ENCODE results near the gene G0S2.
A peak's percentile ranks its signal among the peaks of the same experiment; 100 is the strongest.

Gene G0S2

DNA sequence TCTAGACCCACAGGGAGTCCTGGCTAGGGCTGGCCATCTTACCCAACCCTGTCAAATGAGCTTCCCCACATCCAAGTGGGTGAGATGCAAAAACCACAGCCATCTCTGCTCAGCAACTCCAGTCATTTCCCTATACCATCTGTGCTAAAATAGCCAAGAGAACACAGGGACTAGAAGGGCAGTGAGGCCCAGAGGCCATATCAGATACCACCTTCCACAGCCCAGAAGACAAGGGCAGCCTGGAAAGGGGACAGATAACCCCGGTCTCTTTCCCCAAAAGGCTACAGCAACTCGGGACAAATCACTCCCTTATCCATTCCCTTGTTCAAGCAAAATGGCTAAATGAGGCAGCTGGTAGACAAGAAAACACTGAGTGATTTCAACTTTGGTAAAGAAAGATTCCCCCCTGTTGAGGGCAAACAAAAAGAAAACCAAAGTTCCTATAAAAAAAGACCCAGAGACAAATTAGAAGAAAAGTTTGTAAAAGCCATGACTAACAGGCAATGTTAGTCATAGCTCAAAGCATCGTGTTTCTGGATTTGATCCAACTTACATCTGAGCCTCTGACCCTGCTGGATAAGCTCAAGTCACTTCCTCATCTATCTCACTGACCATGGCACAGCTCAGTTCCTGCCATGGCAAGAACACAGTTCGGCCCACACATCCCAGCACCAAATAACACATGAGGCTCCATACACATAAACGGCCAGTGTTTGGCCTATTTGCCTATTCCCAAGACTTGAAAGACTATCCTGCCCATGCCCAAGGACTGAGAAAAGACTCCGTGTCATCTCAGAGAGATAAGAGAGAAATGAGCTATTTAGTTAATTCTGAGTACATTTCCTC is 26.1 kb upstream of the G0S2 start:
- peak; percentile 88 for DNase-seq

DNA sequence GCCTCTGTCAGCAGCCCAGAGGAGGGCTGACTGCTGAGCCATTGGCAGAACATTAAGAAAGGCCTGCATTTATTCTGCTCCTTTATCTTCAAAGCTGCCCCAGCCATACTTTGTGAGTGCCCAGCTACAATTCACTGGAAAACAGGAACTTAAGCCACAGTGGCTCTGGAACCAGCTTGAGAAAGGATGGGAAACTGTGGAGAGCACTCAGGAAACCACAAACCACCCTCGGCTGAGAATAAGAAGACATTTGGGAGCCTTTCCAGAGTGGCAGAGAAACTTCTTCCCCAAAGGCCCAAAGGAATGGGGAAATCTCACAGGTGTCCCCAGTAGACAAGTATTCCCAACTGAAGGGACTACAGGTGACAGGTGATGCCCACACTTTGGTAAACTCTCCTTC is 24.8 kb upstream of the G0S2 start:
- DNase-seq = no peak

DNA sequence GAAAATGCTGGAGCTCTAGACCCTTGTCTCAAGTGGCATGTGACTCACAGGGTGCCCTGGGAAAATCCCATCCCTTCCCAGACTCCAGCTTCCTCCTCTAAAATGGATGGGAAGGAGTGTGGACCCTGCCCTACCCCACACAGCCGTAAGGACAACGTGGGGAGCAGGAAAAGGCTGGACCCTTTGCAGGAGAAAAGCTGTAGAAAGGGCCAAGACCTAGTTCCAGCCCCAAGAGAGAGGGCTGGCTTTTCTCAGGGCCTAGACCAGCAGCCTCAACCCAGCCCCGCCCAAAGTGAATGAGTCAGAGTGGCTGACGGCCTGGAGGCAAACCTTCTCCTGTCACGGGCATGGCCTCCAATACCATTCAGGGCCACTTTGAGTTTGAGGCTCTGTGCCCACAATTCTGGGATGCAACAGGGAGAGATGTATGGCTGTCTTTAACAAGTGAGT is 24.0 kb upstream of the G0S2 start:
- DNase-seq = no peak

DNA sequence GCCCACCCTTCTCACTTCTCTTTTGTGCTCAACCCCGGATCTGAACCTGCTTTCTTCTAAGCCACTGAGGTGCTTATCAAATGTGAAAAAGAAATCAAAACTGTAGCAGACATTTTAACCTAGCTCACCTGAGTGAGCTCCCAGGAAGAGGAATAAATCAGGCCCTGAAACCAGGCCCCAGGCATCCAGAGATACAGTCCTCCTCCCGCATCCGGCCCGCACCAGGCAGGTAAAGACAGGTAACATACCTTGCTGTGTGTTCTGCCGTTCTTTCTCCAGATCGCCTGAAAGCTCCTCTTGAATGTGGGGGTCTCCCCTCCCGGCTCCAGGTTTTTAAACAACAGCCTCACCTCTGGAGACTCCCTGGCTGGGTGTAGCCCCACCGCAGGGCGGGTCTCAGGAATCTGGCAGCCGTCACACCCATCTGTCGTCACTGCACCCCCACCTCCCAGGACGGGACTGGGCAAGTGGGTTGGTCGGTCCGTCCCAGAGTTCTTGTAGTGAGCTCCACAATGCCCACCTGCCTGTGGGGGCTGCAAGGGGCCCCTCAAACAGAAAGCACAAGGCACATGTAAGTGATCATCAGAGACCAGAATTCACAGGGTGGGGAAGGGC is 23.0 kb upstream of the G0S2 start, which contains the start of gene LAMB3:
LAMB3 (minus strand) TSS at position 305 of the 615 bp plus-strand sequence. CDS start 1,481 bp downstream, outside the sequence.
- no peak for DNase-seq

DNA sequence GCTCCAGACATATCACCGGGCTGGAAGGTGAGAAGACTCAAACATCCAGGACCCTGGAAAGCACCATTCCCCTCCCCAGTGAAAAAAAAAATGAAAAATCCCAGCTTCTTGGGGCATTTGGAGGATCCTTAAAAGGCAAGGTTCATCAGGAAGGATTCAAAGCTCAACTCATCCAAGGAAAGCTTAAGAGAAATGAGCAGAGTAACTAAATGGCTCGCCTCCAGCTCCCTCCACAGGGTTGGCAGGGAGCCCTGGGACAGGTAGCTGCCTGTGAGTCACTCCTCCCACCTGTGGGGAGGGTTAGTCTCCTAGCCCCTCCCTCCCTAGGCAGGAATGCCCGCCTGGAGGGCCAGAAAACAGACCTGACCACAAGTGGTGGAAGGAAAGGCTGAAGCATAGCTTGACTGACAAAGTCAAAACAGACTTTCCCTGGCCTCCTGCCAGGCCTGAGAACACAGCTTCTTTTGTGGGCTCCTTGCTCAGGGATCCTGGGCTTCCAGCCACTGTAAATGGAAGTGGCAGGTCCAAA is 22.3 kb upstream of the G0S2 start:
- DNase-seq = peak; percentile 68

DNA sequence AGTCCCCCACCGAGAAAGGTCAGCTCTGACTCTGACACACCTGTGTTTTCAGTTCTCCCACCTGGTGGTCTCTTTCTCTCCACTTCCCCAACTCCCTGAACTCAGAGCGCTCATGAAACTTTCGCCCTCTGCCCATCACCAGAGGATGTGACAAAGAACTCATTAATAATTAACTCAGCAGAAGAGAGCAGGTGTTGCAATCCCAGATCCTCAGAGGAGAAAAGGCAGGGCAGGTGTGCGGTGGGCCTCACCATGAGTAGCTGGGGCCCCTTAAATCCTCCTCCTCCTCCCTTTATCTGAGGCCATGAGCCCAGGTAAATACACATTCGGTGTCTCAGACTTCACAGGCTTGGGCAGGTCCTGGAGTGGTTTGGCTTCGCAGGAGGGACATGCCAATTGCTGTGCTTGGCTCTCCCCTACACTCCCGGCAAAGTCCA is 21.3 kb upstream of the G0S2 start:
- DNase-seq = no peak

DNA sequence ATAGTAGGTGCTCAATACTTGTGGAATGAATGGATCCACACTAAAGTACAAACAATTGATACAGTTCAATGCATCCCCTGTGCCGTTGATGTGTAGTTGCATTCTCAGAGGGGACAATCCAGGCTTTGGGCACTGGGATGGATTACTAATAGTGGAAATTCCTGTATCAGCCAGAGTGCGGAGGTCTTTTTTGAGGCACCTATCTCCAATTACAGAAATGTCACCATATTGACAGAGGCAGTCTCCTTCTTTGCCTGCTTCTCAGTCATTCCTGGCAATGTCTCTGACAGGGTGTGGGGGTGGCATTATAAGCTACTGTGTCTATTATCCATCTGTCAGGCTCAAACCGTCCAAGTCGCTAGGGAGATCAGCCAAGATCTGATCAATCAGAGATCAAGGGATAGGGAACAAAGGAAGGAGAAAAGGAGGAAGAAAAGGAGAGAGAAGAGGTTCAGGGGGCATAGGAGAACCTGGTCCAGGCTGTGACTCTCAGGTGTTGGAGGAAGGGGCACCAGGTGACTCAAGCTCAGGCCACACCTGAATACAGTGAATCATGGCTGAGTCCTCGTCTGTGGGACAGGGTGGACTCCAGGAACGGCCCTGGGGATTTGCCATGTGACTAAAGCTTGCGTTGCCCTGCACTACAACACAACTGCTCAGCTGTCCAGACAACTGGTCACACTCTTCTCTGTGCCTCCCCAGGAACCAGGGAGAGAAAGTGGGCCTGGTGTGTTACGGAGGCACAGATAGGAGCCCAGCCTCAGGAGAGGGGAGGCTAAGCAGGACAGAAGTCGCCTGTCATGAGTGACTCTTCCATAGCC is 19.6 kb upstream of the G0S2 start:
- no peak for DNase-seq

DNA sequence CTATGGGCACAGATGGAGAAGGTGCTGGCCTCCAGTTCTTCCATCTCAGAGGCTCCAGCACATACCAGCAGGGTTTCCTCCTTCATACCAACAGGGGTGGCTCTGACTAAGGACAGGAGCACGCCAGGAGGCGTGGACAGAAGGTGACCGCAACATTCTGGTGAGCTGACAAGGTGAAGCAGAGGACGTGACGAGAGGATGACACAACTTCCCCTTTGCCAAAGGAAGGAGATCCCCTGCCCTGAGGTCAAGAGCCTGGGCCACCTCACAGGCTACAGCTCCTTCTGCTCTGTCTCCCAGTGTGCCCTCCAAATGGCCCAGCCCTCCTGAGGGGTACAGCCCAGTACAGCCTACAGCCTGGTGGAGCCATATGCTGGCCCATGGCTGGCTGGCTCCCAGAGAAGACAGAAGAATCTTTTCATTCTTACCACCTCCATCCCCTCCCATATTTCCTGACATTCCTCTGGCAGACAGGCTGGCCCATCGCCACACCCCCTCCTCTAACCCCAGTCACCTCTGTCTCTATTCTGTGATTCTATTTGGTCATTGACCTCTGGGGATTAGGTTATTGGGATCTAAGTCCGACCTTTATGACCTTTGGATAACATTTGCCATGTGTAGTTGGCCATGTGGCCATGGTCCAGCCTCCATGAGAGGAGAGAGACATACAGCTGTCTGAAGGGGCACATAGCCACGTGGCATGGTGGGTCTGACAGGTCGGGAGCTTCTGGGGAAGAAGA is 17.9 kb upstream of the G0S2 start:
- no peak for DNase-seq

DNA sequence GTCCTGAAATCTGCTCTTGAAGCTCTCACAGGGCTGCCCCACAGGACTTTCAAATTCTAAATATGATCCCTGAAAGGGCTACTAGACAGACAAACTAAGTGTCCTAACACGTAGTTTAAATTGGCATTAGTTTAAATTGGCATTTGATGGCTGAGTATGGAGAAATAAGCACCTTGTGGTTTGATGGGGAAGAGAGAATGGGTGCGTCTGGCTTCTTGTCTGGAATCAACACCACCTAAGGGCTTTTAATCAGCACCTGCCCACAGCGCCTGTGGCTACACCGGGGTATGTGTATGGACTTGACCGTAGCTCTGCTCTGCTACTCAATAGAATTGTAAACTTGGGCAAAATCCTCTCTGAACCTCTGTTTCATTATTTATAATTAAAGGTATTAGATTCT is 17.3 kb upstream of the G0S2 start:
- DNase-seq = no peak

DNA sequence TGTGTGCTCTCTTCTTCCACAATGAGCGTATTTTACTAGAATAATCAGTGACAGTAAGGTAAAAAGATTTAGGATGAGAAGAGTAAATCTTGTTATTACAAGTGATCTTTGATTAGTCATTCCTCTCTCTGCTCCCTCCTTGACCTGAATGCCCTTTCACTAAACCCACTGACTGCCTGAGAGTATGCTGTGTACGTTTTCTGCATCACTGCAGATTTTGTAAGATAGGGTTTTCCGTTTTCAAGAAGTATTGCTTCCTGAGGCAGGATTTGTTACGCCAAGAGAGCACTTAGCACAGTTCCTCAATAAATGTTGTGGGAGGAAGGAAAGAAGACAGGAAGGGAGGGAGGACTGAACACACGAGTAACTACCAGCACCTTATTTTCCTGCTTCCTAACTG is 15.3 kb upstream of the G0S2 start:
- DNase-seq = no peak

DNA sequence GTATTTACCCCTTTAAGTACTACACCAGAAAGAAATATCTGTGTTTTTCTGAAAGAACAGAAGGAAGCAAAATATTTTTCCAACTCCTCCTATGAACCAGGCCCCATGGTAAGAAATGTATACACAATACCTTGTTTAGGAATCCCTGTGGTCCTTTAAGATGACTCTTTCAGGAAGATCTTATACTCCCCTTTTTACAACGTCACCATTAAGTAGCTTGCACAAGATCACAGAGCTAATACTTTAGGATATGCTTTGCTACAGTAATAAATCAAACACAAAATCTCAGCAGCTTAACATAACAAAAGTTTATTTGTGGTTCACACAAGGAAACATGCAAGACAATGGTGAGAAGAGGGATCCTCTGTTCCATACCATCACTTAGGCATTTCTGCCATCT is 14.1 kb upstream of the G0S2 start:
- DNase-seq = no peak

DNA sequence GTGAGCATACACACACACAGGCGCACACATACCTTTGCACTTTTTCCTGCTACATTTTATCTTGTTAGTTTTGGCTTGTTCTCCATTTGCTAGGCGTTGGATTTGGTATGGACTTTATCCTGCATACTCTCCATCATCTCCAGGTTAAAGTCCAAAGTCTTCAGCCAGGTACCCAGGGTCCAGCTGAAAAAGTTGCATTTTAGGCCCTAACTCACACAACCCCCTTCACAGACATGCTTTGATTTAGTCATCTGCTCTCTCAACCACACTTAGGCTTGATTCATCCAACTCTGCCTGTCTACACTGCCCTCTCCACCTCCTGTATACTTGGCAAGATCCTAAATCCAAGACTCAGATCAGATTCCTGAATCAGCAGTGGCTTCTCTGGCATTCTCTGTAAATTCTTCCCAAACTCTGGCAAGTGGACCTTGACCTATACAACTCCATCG is 12.3 kb upstream of the G0S2 start:
- DNase-seq = no peak

DNA sequence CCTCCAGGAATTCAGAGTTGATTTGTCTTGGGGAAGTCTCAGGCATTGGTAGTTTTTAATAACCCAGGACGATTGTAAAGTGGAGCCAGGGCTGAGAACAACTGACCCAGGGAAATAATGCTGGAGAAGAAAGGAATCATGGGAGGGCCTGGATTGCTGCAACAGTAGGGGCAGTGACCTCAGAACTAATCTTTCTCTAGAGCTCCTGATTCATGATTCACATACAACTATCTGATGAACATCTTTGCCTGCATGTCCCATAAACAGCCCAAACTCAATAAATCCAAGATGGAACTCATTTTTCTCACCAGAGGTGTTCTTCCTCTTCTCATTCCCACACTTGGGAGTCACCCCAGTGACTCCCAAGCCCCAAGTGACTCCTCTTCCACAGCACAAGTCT is 8.1 kb upstream of the G0S2 start:
- no peak for DNase-seq

DNA sequence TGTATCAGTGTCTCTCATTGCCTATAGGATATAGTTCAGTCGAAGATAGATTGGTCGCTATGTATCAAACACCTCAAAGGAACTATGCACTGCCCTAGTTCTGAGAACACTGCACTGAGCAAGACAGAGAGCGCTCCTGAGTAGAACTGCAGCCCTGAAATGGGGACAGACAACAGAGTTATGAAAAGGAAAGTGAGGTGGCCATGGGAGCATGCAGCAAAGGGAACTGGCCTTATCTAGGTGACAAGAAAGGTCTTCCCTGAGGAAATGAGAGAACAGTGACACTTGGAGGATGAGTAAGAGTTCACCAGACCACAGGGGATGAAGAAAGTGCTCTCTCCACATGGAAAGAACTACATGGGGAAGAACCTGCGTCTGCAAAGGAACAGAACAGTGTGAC is 7.5 kb upstream of the G0S2 start:
- DNase-seq = no peak

DNA sequence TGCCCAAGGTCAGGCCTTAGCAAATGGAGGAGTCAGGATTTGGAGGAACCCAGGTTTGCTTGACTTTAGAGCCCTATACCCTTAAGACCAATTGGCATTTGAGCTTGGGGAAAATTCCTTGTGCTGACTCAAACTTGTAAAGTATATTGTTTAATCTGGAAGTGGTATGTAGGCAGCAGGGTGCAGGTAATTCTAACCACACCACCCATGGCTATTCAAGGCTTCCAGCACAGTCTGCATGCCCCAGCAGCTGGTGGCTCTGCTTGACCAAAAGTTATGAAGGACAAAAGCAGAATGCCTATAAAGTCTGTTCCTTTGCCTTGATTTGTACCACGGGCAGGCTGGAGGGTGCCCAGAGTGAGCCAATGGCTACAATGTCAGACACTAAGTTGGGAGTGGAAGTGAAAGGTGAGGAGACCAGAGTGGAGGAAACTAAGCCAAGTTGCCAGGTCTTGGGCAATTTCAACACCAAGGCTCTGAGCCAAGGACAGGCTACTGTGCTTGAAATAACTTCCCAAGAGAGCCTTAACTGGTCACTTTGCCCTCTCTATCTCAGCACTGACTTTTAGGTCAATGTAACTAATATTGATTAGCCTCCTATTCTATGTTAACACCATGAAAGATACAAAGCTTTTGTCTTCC is 4.7 kb upstream of the G0S2 start:
- no peak for DNase-seq

DNA sequence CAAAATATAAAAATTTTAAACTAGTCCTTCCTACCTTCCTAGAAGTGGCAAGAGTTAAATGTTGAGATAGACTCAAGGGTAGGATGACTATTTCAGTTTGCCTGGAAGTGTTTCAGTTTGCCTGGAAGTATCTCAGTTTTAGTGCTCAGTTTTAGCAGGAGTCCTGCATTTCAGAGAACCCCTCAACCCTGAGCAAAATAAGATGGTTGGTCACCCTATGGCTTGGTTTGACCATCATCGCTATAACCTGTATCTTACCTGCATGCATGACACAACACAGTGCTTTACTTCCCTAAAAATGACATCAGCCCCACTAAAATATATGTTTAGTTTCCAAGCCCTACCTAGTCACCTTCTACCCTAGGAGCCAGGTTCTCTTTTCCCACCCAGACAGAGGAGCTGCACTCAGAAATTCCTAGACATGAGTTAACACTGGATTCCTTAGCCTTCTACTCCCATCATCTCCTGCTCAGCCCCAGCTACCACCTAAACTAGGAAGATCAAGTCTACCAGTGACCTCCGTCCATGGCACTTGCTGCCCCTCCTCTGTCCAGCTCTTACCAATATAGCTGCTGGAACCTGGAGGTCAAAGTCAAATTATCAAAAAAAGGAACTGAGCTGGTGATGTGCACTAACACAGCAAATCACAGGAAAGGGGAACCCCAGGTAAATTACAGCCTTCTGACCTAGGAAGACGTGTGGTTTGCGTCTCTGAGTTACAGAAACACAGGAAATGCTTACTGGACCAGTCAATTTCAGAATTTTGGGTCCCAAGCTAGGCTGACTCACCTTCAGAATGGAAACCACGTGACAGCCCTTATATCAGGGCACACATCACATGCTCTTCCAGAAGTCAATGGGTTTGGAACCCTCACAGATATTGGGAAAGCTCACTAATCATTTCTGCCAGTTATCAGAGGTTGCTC is 2.2 kb upstream of the G0S2 start:
- peak; percentile 23 for DNase-seq

DNA sequence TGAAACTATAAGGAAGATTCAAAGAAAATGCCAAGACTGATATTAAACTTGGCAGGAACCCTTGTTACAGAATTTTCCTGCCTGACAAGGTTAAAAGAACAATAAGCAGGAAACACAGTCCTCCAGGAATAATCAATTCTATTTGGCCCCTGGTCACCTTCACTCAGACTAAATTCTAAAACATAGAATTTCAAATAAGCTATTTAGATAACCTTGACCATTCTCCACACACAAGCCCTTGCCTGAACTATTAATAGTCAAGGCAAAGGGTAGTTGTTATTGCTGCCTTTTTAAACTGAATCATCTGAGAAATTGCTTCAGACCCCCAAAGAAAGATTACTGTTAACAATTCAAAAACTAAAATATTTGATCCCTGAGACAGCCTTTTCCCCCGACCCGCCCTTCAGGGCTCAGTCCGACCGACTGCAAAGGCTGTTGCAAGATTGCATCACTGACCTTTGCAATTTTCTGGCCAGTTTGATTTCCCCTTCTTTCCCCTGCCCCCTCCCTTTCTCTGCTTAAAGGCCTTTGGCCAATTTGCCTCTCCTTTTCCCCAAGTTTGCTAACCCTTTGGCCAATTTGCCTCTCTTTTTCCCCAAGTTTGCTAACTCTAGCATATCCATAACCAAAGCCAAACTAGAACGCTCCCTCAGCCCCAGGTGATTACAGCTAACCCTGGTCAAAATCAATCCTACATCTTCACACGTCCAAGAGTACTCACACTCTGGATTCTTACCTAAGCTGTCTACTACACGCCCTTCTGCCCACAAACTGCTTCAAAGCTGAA is 1.4 kb upstream of the G0S2 start:
- peak; percentile 64 for DNase-seq

DNA sequence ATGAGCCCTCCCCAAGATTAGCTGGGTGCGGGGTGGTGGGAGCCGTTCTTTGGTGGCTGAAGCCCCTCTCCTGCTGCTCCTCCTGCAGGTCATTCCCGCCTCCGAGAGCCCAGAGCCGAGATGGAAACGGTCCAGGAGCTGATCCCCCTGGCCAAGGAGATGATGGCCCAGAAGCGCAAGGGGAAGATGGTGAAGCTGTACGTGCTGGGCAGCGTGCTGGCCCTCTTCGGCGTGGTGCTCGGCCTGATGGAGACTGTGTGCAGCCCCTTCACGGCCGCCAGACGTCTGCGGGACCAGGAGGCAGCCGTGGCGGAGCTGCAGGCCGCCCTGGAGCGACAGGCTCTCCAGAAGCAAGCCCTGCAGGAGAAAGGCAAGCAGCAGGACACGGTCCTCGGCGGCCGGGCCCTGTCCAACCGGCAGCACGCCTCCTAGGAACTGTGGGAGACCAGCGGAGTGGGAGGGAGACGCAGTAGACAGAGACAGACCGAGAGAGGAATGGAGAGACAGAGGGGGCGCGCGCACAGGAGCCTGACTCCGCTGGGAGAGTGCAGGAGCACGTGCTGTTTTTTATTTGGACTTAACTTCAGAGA is 448 bp downstream of the G0S2 start:
- DNase-seq = peak; percentile 19

DNA sequence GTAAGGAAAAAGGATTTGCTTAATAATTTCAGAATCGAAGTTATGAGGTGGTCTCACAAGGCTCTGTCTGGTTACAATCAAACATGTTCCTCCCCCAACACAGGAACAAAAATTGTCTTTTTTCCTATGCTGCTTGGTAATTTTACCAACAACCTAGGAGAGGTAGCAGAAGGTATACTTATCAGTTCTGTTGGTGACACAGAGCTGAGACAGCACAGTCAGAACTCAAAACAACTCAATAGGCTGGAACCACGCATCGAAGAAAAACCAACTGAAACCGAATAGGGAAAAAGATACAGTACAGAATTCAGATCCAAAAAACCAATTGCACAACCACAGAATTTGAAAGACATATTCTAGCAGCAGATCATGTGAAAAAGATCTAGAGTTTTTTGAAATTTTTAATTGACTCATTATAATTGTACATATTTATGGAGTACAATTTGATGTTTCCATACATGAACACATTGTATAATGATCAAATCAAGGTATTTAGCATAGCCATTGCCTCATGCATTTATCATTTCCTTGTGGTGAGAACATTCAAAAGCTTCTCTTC is 3.8 kb downstream of the G0S2 start:
- no peak for DNase-seq
